Right atrium auricular region (tissue), 2 donors: ENCODE measurements around the gene LACC1. TPM values are rescaled to one million over a fixed set of nuclear protein-coding genes. Genes with fewer than 3 reads are reported as not detected.

ENCODE experiments used
- DNase-seq: peaks from one replicate; pipeline ENCODE4 v3.0.0-alpha.2; 2019; ENCODE audit warnings: low spot score
- H3K27ac ChIP-seq, 2 donors: fragments of 200-600 bp; sonication (generic); 1 replicate in 1 of 2; 2 replicates in 1 of 2; pipeline ENCODE4 v1.5.1; 2016 to 2019
- H3K27me3 ChIP-seq, 2 donors: fragments of 200-600 bp; sonication (generic); one replicate each; pipeline versions ENCODE4 v1.5.1 to v1.6.0; 2017 to 2019
- H3K36me3 ChIP-seq: fragments of 200-600 bp; sonication (generic); one replicate; pipeline ENCODE4 v1.5.1; 2016
- H3K4me1 ChIP-seq, 2 donors: fragments of 200-600 bp; sonication (generic); one replicate each; pipeline versions ENCODE4 v1.5.1 to v1.6.0; 2017 to 2019
- H3K4me3 ChIP-seq, 2 donors: fragments of 200-600 bp; sonication (generic); 1 replicate in 1 of 2; 2 replicates in 1 of 2; pipeline ENCODE4 v1.5.1; 2017 to 2019; ENCODE audit warnings: mild to moderate bottlenecking in 1 of 2, moderate library complexity in 1 of 2
- H3K9me3 ChIP-seq, 2 donors: fragments of 200-600 bp; sonication (generic); one replicate each; pipeline ENCODE4 v1.5.1; 2019
- total RNA-seq, 2 donors: library from RNA; depleted of rRNA; stranded (reverse); fragments of >200 nt; gene quantifications; one replicate each; pipeline ENCODE4 v1.1.0, GENCODE V29; 2016
- TF ChIP-seq, protein P1 (sequence below), 2 donors: fragments of 200-600 bp; sonication (generic); IDR thresholded peaks; one replicate each; pipeline ENCODE4 v1.5.1; 2019; ENCODE audit warnings: antibody characterized with exemption in 2 of 2

The LACC1 gene
- total RNA-seq, 2 donors from 2014 or later = 4.7 to 6.0 TPM

DNA sequence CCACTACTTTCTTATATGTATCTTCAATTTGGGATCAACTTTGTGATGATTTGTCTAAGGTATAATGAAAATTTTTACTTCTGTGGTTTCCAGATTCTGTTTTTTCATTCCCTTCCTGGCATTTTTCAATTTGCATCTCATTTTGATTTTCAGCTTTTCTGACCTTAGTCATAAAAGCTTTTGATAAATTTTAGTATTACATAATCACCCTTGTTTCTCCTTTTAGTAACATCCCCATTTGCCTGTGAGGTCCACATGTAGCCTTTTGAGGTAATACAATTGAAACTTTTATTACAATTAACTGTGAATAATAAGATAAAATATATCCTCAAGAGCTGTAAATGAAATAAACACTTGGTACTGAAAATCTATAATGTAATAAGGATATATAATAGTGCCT, 31.2 kb downstream of the LACC1 start:
- Histone ChIP-seq H3K9me3 (no peaks in the 10 kb centered on the region), H3K27ac (no peak overlapping the region), H3K27me3 (no peaks in the 10 kb centered on the region), H3K4me3 (no peak overlapping the region), H3K4me1 (peaks cover 0 to 29% of the 10 kb centered on the region in 2 donors), H3K36me3 (no peaks in the 10 kb centered on the region)
- no peak for DNase-seq
- TF ChIP-seq, protein P1, sequence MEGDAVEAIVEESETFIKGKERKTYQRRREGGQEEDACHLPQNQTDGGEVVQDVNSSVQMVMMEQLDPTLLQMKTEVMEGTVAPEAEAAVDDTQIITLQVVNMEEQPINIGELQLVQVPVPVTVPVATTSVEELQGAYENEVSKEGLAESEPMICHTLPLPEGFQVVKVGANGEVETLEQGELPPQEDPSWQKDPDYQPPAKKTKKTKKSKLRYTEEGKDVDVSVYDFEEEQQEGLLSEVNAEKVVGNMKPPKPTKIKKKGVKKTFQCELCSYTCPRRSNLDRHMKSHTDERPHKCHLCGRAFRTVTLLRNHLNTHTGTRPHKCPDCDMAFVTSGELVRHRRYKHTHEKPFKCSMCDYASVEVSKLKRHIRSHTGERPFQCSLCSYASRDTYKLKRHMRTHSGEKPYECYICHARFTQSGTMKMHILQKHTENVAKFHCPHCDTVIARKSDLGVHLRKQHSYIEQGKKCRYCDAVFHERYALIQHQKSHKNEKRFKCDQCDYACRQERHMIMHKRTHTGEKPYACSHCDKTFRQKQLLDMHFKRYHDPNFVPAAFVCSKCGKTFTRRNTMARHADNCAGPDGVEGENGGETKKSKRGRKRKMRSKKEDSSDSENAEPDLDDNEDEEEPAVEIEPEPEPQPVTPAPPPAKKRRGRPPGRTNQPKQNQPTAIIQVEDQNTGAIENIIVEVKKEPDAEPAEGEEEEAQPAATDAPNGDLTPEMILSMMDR (IDR thresholded peaks at IDR 0.05) = no peak

DNA sequence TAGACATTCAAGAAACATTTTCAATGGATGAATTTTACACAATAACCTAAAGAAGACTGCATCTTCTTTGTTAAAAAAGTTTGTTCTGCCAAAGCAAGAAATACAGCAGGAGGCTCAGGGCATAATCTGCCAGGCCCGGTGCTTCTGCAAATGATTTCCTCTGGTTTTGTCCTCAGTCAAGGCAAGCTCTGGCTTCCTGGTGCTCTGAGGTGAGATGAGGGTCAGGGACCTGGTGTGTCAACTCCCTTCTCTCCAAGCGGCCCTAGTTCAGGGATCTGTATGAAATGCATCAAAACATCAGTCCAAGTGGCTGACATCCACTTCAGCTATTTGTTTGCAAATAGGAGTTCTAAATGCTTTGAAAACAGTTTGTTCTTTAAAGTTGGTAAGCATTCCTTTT, 31.6 kb downstream of the LACC1 start:
- Histone ChIP-seq H3K36me3 (no peaks in the 10 kb centered on the region), H3K9me3 (no peaks in the 10 kb centered on the region), H3K4me1 (peaks cover 0 to 29% of the 10 kb centered on the region in 2 donors), H3K4me3 (no peak overlapping the region), H3K27ac (no peak overlapping the region), H3K27me3 (no peaks in the 10 kb centered on the region)
- no peak for DNase-seq
- TF ChIP-seq, protein P1 (IDR thresholded peaks at IDR 0.05) = no peak

DNA sequence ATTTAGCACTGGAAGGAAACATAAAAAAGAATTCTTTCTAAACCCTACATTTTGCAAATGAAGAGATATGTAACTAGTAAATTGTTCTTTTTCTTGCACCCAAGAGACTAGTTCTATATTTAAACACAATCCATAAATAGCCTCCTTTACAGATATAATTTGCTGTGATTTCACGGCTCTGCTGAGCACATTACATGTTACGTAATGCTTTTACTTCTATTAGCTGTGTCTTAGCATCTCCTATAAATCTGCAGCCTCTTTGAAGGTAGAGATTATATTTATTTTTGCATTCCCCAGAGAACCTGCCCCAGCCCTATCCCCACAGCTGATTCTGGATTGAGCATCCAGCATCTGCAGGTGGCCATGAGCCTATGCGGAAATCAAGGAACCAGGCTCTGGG, 32.2 kb downstream of the LACC1 start:
- TF ChIP-seq, protein P1 (IDR thresholded peaks at IDR 0.05) = no peak
- Histone ChIP-seq H3K27ac (peak overlapping the region; percentile 5 to 40), H3K4me3 (no peak overlapping the region), H3K27me3 (no peaks in the 10 kb centered on the region), H3K36me3 (no peaks in the 10 kb centered on the region), H3K9me3 (no peaks in the 10 kb centered on the region), H3K4me1 (peaks cover 0 to 29% of the 10 kb centered on the region in 2 donors)
- no peak for DNase-seq

DNA sequence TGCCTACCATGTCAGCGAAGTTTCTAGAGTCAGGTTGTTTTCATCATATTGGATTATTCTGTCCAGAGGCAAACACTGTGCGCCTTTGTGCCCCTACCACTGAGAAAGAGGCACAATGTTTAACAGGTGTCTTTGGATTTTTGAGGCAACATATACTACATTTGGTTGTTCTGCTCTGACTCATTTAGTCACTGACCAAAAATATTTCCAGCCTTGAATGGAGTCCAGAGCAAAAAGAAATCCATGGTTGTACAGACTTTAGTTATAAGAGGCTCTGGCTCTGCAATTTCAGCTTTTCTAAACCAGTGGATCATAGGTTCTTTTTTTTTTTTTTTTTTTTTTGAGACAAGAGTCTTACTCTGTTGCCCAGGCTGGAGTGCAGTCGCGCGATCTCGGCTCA, 35.7 kb downstream of the LACC1 start:
- DNase-seq = no peak

DNA sequence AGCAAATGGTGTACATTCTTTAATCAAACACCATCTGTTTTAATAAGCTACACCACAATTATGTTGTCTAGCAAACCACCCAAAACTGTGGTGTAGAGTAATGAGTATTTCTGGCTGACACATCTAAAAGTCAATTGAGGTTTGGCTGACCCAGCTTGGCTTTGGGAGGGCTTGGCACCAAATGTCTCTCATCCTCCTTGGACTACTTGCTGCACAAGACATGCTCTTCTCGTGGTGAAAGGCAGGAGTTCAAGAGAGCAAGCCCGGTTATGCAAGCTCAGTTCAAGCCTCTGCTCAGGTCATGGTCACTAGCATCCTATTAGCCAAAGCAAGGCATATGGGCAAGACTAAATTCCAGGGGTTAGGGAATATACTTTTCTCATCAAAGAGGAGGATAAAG, 37.1 kb downstream of the LACC1 start:
- H3K4me1 ChIP-seq = peaks cover 0 to 7% of the 10 kb centered on the region in 2 donors
- no peak overlapping the region for H3K4me3 ChIP-seq
- TF ChIP-seq, protein P1 (IDR thresholded peaks at IDR 0.05) = no peak

More for the DNA sequence above, 35.7 kb downstream of the LACC1 start:
- H3K27ac ChIP-seq = no peak overlapping the region
- TF ChIP-seq, protein P1 (IDR thresholded peaks at IDR 0.05) = no peak
- no peaks in the 10 kb centered on the region for H3K9me3 ChIP-seq
- H3K4me3 ChIP-seq = no peak overlapping the region
- no peaks in the 10 kb centered on the region for H3K36me3 ChIP-seq
- H3K27me3 ChIP-seq = no peaks in the 10 kb centered on the region
- peaks cover 0 to 15% of the 10 kb centered on the region in 2 donors for H3K4me1 ChIP-seq

DNA sequence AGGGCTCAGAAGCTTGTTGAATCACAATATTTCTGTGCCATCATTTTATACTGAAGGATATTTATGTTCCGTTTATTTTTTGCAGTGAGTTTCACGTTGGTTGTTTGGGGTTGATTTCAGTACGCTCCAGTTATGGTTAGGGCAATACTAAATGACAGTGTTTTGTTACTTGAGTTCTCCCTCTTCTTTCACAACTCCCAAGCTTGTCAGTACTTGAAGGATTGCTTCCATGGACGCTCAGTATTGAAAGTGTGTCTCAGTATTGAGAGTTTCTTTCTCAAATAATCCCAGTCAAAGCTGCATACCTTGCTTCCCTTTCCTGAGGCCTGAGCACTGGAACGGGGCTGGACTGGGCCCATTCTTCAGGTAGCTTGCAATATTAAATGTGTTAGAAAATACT, 38.9 kb downstream of the LACC1 start:
- Histone ChIP-seq H3K36me3 (no peaks in the 10 kb centered on the region), H3K27ac (no peak overlapping the region), H3K27me3 (no peaks in the 10 kb centered on the region), H3K4me1 (no peaks in the 10 kb centered on the region), H3K4me3 (no peak overlapping the region), H3K9me3 (no peaks in the 10 kb centered on the region)
- no peak for DNase-seq
- TF ChIP-seq, protein P1 (IDR thresholded peaks at IDR 0.05) = no peak

More for the DNA sequence above, 37.1 kb downstream of the LACC1 start:
- Histone ChIP-seq H3K36me3 (no peaks in the 10 kb centered on the region), H3K9me3 (no peaks in the 10 kb centered on the region), H3K27me3 (no peaks in the 10 kb centered on the region), H3K27ac (no peak overlapping the region)
- DNase-seq = no peak
